ENCODE results near the gene CFL1.

CFL1 gene

DNA sequence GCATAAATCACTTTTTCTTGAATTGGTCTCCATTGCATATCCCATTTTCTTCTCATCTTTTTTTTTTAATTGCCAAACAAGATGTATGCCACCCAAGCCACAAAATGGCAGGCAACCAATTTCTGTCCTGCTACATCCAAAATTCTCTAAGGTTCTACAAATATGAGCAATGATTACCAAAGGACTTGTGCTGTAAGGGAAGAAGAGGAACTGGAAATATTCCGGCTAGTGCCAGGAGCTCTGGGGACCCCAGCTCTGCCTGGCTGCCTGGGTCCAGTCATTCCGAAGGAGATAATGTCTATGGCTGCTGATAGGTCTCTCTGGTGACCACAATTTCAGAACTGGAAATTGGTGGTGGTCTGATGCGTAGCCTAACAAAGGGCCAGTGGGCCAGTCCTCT is 41.3 kb downstream of the CFL1 start:
- ChIA-PET CTCF (interaction anchor here (1.1 to 9.7 kb wide), 13 partner anchors 9 to 191 kb away, joined by 3 to 137 read pairs (median 5); partner anchors contain the start of genes AP5B1 and KAT5), POLR2A (no interaction called here)
- Histone ChIP-seq H3K4me1 (ENCODE audit: control extremely low read depth in 1 of 4, control insufficient read depth in 4 of 4, insufficient read depth in 4 of 4, low read length in 3 of 4) (peaks cover 3 to 17% (median 15%) of the 10 kb centered on the region in 4 experiments), H3K9me3 (ENCODE audit: control extremely low read depth in 1 of 5, control insufficient read depth in 4 of 5, insufficient read depth in 2 of 5, low read depth in 1 of 5, low read length in 4 of 5) (no peaks in the 10 kb centered on the region), H3K4me3 (ENCODE audit: control insufficient read depth in 1 of 7, extremely low read depth in 1 of 7, insufficient read depth in 4 of 7, low read depth in 2 of 7, low read length in 6 of 7) (no peak overlapping the region), H3K27ac (ENCODE audit: insufficient read depth in 1 of 2, low read depth in 1 of 2, low read length in 2 of 2, poor library complexity in 1 of 2, severe bottlenecking in 2 of 2) (no peak overlapping the region), H3K27me3 (replicated peaks in 2 of 5; ENCODE audit: control insufficient read depth in 4 of 5, insufficient read depth in 5 of 5, low read length in 4 of 5) (no peaks in the 10 kb centered on the region), H3K36me3 (ENCODE audit: control insufficient read depth in 4 of 4, insufficient read depth in 4 of 4, low read length in 3 of 4) (no peaks in the 10 kb centered on the region)
- 96% methylated on average over 3 of the region's 3 CpGs for WGBS (ENCODE audit: insufficient coverage)
- no peak for DNase-seq

DNA sequence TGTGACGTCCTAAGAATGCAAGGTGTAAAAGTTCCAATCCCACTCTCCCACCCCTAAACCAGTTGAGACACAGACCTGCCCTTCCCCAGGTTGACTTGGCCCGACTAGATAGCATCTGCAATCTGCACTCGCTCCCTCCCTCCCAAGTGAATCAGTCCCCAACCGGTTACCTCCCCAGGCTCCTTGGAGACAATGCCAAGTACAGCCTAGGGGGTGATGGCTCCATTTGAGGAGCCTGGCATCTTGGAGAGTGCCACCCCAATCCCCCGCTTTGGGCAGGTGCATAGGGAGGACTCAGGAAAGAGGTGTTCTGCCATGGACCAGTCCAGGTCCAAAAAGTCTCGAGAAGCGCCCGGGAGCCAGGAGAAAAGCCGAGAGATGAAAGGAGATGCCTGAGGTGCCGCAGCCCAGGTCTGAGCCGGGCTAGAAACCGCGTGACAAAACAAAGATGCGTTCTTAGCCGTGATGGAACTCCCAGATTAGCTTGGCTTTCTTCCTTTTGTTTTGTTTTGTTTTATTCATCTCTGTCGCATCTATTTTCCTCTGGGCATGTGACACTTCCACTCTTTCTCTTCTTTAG is 42.9 kb downstream of the CFL1 start:
- WGBS (ENCODE audit: insufficient coverage), result 97% methylated on average over 14 of the region's 16 CpGs
- Histone ChIP-seq H3K4me3 (ENCODE audit: control insufficient read depth in 1 of 7, extremely low read depth in 1 of 7, insufficient read depth in 4 of 7, low read depth in 2 of 7, low read length in 6 of 7) (no peak overlapping the region), H3K27ac (ENCODE audit: insufficient read depth in 1 of 2, low read depth in 1 of 2, low read length in 2 of 2, poor library complexity in 1 of 2, severe bottlenecking in 2 of 2) (no peak overlapping the region), H3K9me3 (ENCODE audit: control extremely low read depth in 1 of 5, control insufficient read depth in 4 of 5, insufficient read depth in 2 of 5, low read depth in 1 of 5, low read length in 4 of 5) (no peaks in the 10 kb centered on the region), H3K4me1 (ENCODE audit: control extremely low read depth in 1 of 4, control insufficient read depth in 4 of 4, insufficient read depth in 4 of 4, low read length in 3 of 4) (peaks cover 3 to 12% (median 10%) of the 10 kb centered on the region in 4 experiments), H3K27me3 (replicated peaks in 2 of 5; ENCODE audit: control insufficient read depth in 4 of 5, insufficient read depth in 5 of 5, low read length in 4 of 5) (no peaks in the 10 kb centered on the region), H3K36me3 (ENCODE audit: control insufficient read depth in 4 of 4, insufficient read depth in 4 of 4, low read length in 3 of 4) (no peaks in the 10 kb centered on the region)
- no peak for DNase-seq
- CTCF ChIA-PET, result interaction anchor here (1.0 to 9.7 kb wide), 4 partner anchors 23 to 44 kb away, joined by 4 to 137 read pairs (median 5); partner anchors contain the start of gene AP5B1
- POLR2A ChIA-PET, result no interaction called here

DNA sequence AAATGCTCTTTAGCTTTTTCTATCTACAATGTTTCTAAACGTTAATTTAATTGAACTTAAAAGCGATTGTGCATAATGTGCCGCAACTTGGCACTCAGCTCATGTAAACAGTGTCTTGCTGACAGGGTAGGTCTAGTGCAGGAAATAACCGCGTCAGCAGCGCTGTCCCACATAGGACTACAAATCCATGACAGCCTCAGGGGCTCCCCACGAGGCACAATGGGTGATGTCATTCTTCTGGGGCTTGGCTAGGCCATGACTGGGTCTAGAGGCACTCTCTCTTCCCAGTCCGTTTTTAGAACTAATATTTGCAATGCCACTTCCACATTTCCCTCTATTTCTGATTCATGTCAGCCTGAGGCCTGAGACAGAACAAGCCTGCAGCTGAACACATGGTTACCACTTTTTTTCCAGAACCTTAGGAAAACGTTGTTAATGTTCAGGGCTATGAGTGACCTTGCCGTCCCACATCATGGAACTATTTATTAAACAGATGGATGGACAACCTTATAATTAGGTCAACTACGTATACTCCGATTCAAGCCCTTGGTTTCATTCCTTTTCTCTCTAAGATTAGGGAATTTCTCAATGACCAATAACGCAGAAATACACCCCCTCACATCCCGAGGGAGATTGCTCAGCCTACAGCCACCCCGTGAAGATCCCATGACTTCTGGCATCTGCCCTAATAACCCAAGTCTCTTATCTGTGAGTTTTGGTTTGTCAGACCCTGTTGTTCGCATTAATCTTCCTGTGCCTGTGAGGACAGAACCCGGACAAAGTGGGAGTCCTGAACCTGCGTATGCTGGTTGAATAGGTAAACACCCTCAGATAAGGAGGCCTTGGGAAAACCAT is 43.6 kb downstream of the CFL1 start:
- H3K4me3 ChIP-seq (ENCODE audit: control insufficient read depth in 1 of 7, extremely low read depth in 1 of 7, insufficient read depth in 4 of 7, low read depth in 2 of 7, low read length in 6 of 7), result no peak overlapping the region
- no peaks in the 10 kb centered on the region for H3K27me3 ChIP-seq (replicated peaks in 2 of 5; ENCODE audit: control insufficient read depth in 4 of 5, insufficient read depth in 5 of 5, low read length in 4 of 5)
- DNase-seq, result no peak
- H3K27ac ChIP-seq (ENCODE audit: insufficient read depth in 1 of 2, low read depth in 1 of 2, low read length in 2 of 2, poor library complexity in 1 of 2, severe bottlenecking in 2 of 2), result no peak overlapping the region
- WGBS (ENCODE audit: insufficient coverage), result 85% methylated on average over 14 of the region's 18 CpGs
- POLR2A ChIA-PET, result no interaction called here
- peaks cover 3 to 10% (median 9%) of the 10 kb centered on the region in 4 experiments for H3K4me1 ChIP-seq (ENCODE audit: control extremely low read depth in 1 of 4, control insufficient read depth in 4 of 4, insufficient read depth in 4 of 4, low read length in 3 of 4)
- H3K36me3 ChIP-seq (ENCODE audit: control insufficient read depth in 4 of 4, insufficient read depth in 4 of 4, low read length in 3 of 4), result no peaks in the 10 kb centered on the region
- no peaks in the 10 kb centered on the region for H3K9me3 ChIP-seq (ENCODE audit: control extremely low read depth in 1 of 5, control insufficient read depth in 4 of 5, insufficient read depth in 2 of 5, low read depth in 1 of 5, low read length in 4 of 5)
- CTCF ChIA-PET, result interaction anchor here (0.9 to 9.7 kb wide), 6 partner anchors 23 to 134 kb away, joined by 3 to 137 read pairs (median 4); partner anchors contain the start of gene AP5B1

DNA sequence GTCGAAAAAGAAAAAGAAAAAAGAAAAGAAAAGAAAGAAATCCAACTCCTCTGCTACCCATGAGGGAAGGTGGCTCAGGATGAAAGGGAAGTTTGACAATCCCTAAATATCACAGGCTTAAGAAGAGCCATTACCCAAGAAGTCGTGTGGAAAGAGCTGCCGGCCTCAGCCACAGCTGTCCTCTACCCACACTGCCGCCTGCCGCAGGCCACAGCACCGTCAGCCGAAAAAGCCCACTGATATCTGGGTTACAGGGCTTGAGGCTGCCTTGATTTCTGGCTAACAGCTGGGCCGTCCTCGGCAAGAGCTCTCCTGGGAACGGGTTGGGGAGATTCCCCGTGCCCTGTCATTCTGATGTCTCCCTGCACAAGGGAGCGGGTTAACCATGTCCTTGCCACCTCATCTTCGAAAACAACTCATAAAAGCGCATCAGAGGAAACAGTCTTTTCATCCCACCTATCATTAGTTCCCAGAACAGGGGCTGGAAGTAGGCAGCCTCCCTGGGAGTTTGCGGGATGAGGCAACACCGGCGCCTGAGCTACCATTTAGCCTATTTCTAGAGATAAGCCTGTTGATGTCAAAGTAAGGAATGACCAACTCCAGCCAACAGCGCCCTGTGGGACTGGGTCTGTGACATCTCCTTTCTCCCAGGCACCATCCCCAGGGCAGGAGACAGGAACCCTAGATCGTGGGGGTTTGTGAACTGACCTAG is 46.1 kb downstream of the CFL1 start:
- DNase-seq, result no peak
- Histone ChIP-seq H3K4me1 (ENCODE audit: control extremely low read depth in 1 of 4, control insufficient read depth in 4 of 4, insufficient read depth in 4 of 4, low read length in 3 of 4) (peaks cover 0 to 3% (median 1%) of the 10 kb centered on the region in 4 experiments), H3K27me3 (replicated peaks in 2 of 5; ENCODE audit: control insufficient read depth in 4 of 5, insufficient read depth in 5 of 5, low read length in 4 of 5) (peaks cover 0 to 4% (median 0%) of the 10 kb centered on the region in 5 experiments), H3K4me3 (ENCODE audit: control insufficient read depth in 1 of 7, extremely low read depth in 1 of 7, insufficient read depth in 4 of 7, low read depth in 2 of 7, low read length in 6 of 7) (no peak overlapping the region), H3K27ac (ENCODE audit: insufficient read depth in 1 of 2, low read depth in 1 of 2, low read length in 2 of 2, poor library complexity in 1 of 2, severe bottlenecking in 2 of 2) (no peak overlapping the region), H3K9me3 (ENCODE audit: control extremely low read depth in 1 of 5, control insufficient read depth in 4 of 5, insufficient read depth in 2 of 5, low read depth in 1 of 5, low read length in 4 of 5) (no peaks in the 10 kb centered on the region), H3K36me3 (ENCODE audit: control insufficient read depth in 4 of 4, insufficient read depth in 4 of 4, low read length in 3 of 4) (no peaks in the 10 kb centered on the region)
- 98% methylated on average over 18 of the region's 19 CpGs for WGBS (ENCODE audit: insufficient coverage)
- ChIA-PET CTCF (interaction anchor here (1.3 to 3.6 kb wide), 3 partner anchors 14 to 34 kb away, joined by 3 to 32 read pairs (median 5); no protein-coding TSS in a partner anchor), POLR2A (no interaction called here)

DNA sequence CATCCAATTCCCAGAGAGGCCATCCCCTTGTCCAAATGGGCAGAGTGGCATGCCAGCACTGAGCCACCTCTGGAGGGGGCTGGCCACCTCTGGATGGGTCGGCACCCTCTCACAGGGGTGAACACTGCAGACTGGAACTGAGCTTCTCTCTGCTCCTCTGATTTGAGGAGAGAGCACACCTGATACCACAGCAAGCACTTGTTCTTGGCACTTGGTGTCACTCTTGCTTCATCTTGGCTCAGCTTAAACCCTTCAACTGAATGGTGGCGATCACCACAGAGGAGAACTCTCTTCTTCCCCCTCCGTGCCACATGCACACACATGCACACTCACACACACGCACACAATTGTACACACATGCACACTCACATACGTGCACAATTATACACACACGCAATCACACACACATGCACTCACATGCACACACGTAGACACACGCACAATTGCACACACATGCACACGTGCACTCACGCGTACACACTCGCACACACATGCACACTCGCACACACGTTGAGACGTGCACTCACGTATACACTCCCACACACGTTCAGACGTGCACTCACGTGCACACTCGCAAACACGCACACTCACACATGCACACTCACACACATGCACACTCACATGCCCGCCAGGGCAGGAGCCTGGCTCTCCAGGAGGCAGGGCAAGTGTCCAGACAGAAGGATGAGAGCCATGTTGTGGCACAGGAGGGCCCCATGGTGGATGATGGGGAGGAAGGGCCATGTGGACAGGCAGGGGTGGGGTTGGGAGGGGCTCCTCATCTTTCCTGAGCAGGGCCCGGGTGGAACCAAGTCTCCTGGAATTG is 47.7 kb downstream of the CFL1 start:
- Histone ChIP-seq H3K27ac (ENCODE audit: insufficient read depth in 1 of 2, low read depth in 1 of 2, low read length in 2 of 2, poor library complexity in 1 of 2, severe bottlenecking in 2 of 2) (no peak overlapping the region), H3K9me3 (ENCODE audit: control extremely low read depth in 1 of 5, control insufficient read depth in 4 of 5, insufficient read depth in 2 of 5, low read depth in 1 of 5, low read length in 4 of 5) (no peaks in the 10 kb centered on the region), H3K4me1 (ENCODE audit: control extremely low read depth in 1 of 4, control insufficient read depth in 4 of 4, insufficient read depth in 4 of 4, low read length in 3 of 4) (no peaks in the 10 kb centered on the region), H3K36me3 (ENCODE audit: control insufficient read depth in 4 of 4, insufficient read depth in 4 of 4, low read length in 3 of 4) (no peaks in the 10 kb centered on the region), H3K4me3 (ENCODE audit: control insufficient read depth in 1 of 7, extremely low read depth in 1 of 7, insufficient read depth in 4 of 7, low read depth in 2 of 7, low read length in 6 of 7) (no peak overlapping the region), H3K27me3 (replicated peaks in 2 of 5; ENCODE audit: control insufficient read depth in 4 of 5, insufficient read depth in 5 of 5, low read length in 4 of 5) (peaks cover 0 to 4% (median 0%) of the 10 kb centered on the region in 5 experiments)
- ChIA-PET CTCF (interaction anchor here (0.9 to 3.3 kb wide), 3 partner anchors 18 to 40 kb away, joined by 3 to 17 read pairs (median 3); no protein-coding TSS in a partner anchor), POLR2A (no interaction called here)
- 87% methylated on average over 21 of the region's 23 CpGs for WGBS (ENCODE audit: insufficient coverage)
- peak in 2 of 3 donors; percentile 40 to 51 for DNase-seq

DNA sequence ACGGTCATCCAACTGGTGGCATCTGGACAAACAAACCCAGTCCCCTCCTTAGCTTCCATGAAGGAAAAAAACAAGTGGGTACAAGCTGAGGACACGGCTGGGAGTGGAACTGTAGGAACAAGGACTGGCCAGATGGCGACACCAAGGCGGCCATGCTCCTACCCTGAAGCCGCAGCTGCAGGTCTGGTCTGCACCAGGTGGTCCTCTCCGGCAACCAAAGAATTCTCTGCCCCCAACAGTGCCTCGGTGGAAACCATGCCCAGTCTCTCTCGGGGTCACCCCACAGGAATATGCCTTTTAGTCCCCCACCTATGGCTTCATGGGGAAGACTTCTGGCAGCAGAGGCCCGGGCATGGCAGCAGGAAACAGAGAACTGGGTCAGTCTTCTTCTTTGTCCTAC is 48.5 kb downstream of the CFL1 start:
- H3K27ac ChIP-seq (ENCODE audit: insufficient read depth in 1 of 2, low read depth in 1 of 2, low read length in 2 of 2, poor library complexity in 1 of 2, severe bottlenecking in 2 of 2), result no peak overlapping the region
- WGBS (ENCODE audit: insufficient coverage), result 89% methylated on average over 9 of the region's 9 CpGs
- ChIA-PET CTCF (interaction anchor here (0.9 to 3.3 kb wide), 4 partner anchors 10 to 40 kb away, joined by 3 to 17 read pairs (median 6); no protein-coding TSS in a partner anchor), POLR2A (no interaction called here)
- DNase-seq, result no peak
- H3K4me1 ChIP-seq (ENCODE audit: control extremely low read depth in 1 of 4, control insufficient read depth in 4 of 4, insufficient read depth in 4 of 4, low read length in 3 of 4), result no peaks in the 10 kb centered on the region
- H3K4me3 ChIP-seq (ENCODE audit: control insufficient read depth in 1 of 7, extremely low read depth in 1 of 7, insufficient read depth in 4 of 7, low read depth in 2 of 7, low read length in 6 of 7), result no peak overlapping the region
- H3K9me3 ChIP-seq (ENCODE audit: control extremely low read depth in 1 of 5, control insufficient read depth in 4 of 5, insufficient read depth in 2 of 5, low read depth in 1 of 5, low read length in 4 of 5), result no peaks in the 10 kb centered on the region
- H3K36me3 ChIP-seq (ENCODE audit: control insufficient read depth in 4 of 4, insufficient read depth in 4 of 4, low read length in 3 of 4), result no peaks in the 10 kb centered on the region
- H3K27me3 ChIP-seq (replicated peaks in 2 of 5; ENCODE audit: control insufficient read depth in 4 of 5, insufficient read depth in 5 of 5, low read length in 4 of 5), result peaks cover 0 to 5% (median 0%) of the 10 kb centered on the region in 5 experiments

All from common myeloid progenitor, CD34-positive (primary cell).